Activated T-helper 1 cell treated with anti-CD3 and anti-CD28 coated beads, Interleukin-2, amount 50 U/mL, for 16 hours (primary cell): ENCODE results near the gene PPM1J.

ENCODE experiments used
- DNase-seq, 2 donors: peaks; one replicate each; pipeline ENCODE4 v3.0.0-alpha.2; 2020; ENCODE audit warnings: low read depth in 1 of 2, low spot score in 1 of 2

The PPM1J gene

DNA sequence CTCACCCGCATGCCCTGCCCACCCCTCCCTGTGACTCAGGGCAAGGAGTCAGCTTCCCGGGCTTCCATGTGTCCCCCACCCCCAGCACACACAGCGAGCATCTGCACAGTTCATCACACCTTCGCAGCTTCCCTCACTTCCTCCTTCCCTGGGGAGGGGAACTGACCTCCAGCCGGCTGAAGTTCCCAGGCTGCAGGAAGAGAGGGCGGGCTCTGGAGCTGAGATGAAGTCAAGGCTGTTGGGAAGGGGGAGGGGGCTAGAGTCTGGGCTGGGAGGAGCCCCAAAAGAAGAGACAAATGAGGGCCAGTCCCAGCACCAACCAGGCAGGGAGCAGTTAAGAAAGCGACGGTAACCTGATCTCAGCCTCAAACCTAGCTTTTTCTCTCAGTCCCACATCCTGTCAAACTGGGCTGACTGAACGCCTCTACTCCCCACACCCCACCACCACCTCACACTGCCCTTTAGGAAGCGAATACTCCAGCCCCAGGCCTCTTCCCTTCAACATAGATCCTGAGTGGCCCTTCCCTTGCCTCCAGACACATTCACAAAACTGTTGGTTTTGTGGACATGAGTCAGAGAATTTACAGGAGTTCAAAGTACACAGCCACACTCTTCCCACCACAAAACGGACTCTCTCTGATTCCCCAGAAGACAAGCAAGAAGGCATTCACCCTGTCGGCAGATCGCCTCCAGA lies 10.1 kb downstream of the PPM1J start:
- peak in 1 of 2 donors; percentile 5 for DNase-seq

DNA sequence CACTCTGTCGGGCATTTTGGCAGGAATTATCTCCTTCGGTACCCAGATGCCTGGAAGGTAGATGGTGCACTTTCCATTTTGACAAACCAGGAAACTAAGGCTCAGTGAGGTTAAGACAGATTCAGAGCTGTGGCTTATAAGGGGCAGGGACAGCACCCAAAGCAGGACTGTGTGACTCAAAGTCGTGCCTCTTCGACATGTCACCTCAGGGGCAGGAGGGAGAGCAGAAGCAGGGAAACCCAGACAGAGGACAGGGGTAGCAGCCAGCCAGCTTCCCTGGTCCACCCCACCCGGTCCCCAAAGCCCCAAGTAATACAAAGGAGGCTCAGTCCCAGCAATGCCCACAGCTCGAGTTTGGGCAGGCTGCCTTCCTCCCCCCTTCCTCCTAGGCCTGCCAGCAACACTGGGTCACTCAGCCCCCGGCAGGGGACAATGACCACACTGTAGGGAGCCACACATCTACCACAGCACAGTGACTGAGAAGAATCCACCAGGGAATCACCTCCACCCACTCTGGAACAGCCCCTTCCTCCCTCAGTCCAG lies 10.7 kb downstream of the PPM1J start:
- peak in 1 of 2 donors; percentile 2 for DNase-seq

DNA sequence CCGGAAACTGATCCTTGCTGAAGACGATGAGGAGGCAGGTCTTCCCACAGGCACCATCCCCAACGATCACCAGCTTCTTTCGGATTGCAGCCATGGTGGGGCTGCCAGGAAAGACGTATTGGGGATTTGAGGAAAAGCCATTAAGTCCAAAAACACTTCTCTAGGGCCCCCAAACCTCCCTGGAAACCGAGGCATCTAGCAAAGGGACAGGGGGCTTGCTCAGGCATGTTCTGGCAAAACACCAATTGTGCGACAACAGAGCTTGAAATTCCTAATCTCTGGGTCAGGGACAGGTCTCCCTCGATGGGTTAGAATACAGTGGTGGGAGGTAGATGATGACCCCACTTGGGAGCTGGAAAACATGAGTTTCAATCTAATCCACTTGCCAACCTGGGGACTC lies 11.4 kb downstream of the PPM1J start:
- DNase-seq: peak in 1 of 2 donors; percentile 1

DNA sequence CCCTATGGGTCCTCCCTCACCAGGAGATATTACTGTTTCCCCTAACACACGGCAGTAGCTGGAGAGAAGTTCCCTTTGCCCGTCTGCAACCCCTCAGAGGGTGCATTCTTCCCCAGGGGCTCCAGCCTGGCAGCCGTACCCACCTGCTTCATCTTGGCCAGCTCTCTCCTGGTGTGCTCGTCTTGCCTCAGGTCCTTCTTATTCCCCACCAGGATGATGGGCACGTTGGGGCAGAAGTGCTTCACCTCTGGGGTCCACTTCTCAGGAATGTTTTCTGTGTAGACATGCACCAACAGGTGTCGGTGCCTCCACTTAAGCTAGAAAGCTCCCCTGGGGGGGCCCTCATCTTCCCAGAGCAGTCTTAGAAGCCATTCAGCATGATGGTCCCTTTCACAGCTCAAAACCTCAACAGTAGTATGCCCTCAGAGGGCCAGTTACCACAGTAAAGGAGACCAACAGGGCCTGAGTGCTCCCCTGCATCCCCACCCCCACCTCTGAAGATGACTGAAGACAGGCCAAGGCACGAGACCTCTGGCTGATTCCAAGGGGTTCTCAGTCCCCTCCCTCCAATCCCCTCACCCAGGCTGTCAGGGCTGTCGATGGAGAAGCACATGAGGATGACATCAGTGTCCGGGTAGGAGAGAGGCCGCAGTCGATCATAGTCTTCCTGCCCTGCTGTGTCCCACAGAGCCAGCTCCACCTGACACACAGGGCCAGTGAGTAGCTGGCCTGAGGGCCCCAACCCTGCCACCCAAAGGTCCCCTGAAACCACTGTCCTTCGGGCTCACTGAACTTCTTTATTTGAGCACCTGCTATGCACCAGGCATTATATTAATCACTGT lies 12.5 kb downstream of the PPM1J start:
- no peak for DNase-seq

DNA sequence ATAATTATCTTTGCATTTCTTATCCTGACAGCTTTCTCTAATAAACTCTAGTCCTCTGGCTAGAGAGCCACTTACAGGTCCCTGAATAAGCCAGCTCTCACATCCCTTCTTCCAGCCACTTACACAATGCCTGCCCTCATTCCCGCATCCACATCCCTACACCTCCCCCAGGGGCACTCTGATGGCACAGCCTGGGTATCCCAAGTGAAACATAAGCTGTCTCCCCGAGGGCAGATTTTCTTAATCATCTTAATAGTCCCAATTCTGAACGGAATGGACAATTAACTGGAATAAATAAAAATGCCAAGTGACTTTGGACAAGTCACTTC lies 13.1 kb downstream of the PPM1J start:
- no peak for DNase-seq

DNA sequence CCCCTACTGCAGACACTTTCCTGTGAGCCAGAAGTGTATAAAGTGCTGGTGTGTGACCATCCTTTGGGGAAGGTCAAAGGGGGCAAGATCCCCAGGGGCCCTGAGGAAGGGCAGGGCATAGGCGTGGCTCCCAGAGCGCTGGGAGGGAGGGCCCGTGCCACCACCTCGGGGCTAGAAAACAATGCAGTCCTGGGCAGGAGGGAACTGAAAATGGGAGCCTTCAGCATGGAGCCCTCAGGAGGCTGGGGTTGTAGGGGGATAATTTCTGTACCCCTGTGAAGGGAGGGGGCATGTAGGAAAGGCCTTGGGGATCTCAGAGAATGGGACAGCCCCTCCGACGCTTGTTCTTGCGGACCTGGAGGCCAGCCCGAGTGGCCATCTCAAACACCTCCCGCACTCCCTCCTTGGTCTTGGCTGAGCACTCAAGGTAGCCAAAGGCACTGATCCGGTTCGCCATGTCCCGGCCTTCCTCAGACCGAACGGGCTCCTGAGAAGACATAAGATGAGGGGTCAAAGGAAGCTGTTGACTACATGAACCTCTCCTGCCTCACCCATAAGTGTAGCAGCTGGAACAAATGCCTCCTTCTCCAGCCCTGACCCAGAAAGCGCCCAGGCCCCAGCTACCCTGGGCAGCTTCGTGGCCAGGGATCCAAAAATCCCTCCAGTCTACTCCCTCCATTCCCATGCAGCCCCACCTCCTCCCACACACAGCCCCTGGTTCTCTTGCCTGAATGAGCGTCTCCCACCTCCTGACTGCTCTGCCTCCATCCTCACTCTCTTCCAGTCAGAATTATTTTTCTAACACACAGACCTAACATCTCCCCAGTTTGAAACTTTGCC lies 13.7 kb downstream of the PPM1J start:
- no peak for DNase-seq

DNA sequence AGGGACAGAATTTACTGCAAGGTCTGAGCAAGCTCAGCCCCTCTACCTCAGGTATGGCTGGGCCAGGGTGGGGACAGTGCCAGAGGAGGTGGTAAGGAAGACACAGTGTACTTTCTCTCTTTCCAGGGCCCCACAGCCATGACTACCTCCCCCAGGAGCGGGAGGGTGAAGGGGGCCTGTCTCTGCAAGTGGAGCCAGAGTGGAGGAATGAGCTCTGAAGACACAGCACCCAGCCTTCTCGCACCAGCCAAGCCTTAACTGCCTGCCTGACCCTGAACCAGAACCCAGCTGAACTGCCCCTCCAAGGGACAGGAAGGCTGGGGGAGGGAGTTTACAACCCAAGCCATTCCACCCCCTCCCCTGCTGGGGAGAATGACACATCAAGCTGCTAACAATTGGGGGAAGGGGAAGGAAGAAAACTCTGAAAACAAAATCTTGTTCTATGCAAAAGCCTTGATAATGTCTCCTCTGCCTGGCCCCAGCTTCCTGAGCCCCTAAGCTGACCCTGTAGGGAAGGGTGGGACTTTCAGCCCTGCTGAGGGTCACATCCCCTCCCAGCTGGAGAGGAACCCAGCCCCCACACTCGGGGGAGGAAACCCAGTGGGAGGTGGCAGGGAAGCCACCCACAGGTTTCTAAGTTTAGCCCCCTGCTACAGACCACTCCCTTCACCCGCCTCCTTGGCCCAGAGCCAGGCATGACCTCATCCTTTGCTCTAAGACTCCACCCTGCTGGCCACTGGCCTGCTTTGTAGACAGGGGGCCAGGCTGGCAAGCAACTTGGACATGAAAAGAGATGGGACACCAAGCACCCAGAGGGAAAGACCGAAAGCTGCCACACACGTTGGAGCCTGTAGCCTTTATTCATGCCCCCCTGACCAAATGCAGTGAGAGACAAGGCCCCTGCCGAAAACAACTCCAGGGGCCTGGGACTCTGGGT lies 14.6 kb downstream of the PPM1J start:
- DNase-seq: no peak

DNA sequence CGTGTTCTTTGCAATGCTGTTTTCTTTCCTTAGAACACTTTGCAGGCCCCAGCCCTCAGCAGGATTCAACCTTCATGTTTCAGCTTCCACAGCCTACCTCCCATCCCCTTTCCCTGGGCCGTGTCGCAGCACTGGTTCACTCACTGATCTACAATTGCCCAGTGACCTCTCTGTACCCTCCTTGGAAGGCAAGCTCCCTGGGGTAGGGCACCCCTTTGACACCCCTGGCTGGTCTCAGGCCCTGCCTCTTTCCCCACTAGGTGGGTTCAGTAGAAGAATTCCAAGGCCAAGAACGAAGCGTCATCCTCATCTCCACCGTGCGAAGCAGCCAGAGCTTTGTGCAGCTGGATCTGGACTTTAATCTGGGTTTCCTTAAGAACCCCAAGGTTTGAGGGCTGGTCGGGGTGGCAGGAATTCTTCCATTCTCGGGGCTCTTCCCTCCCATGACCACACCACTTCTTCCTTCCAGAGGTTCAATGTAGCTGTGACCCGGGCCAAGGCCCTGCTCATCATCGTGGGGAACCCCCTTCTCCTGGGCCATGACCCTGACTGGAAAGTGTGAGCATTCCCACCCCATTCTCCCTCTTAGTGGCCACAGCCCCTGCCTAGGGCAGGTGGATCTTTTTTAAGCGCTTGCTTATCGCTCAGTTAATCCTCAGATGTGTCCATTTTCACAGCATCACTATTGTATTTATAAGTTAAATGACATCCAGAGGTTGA lies 15.5 kb downstream of the PPM1J start:
- no peak for DNase-seq

DNA sequence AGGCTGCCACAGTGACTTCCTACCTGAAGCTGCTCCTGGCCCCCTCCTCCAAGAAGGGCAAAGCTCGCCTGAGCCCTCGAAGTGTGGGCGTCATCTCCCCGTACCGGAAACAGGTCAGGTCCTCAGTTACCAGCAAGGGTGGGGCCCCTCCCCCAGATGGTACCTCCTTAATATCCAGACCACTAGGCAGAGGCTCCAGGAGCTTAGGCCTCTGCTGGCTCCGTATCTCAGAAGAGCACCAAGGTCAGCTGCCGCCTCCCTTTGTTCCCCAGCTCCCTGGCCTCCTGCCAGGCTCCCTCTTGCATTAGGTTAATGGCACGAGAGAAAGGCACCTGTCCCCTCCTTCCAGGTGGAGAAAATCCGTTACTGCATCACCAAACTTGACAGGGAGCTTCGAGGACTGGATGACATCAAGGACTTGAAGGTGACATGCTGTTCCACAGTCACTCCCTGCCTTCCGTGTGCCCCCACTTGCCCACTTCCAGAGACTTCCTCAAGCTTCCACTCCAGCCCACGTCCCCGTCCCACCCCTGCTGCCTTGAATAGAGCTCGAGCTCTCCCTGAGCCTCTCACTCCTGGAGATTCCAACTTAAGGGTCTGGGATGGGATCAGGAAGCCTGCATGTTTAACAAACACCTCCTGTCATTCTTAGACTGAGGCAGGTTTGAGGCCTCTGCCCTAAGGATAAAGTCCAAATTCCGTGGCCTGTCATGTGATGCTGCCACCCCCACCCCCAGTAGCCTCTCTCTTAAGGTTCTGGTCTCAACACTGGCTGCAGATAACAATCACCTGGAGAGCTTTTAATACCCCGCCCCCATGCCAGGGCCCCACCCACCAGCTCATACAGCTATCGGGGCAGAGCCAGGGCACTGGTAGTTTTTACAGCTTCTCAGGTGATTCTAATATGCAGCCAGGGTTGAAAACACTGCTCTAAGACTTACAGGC lies 16.5 kb downstream of the PPM1J start:
- no peak for DNase-seq

DNA sequence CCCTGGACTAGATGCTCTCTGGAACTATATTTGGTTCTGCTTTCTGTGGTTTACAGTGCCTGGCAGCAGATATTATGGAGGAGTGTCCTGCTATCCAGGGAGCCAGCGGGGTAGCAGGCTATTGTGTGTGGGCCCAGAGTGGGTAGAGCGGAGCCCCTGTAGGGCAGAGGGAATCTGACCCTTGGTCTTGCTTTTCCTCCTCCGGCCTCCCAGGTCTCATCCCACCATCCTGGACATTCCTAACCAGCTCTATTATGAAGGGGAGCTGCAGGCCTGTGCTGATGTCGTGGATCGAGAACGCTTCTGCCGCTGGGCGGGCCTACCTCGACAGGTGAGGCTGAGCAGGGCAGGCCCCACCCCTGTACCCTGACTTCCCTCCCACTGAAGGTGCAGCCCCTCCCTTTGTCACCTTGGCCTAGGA lies 17.3 kb downstream of the PPM1J start:
- DNase-seq: no peak

DNA sequence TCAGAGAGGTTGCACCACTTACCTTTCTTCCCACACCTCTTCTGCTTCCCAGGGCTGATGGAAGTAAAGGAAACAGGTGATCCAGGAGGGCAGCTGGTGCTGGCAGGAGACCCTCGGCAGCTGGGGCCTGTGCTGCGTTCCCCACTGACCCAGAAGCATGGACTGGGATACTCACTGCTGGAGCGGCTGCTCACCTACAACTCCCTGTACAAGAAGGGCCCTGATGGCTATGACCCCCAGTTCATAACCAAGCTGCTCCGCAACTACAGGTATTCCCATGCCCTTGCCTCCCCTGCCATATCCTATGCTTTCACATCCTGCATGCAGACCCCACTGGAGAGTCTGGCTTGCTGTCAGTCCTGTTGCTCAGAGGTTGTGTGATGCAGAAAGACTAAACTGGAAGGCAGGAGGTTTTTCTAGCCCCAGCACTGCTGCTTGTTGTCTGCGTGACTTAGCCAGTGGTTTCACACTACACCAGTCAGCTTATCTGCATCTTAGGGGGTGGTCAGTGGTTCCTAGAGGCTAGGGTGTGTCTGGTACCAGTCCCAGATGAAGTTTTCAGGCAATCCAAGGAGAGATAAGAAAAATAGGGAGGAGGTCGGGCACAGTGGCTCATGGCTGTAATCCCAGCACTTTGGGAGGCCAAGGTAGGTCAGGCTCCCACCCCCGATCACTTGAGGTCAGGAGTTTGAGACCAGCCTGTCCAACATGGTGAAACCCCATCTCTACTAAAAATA lies 18.4 kb downstream of the PPM1J start:
- DNase-seq: no peak

DNA sequence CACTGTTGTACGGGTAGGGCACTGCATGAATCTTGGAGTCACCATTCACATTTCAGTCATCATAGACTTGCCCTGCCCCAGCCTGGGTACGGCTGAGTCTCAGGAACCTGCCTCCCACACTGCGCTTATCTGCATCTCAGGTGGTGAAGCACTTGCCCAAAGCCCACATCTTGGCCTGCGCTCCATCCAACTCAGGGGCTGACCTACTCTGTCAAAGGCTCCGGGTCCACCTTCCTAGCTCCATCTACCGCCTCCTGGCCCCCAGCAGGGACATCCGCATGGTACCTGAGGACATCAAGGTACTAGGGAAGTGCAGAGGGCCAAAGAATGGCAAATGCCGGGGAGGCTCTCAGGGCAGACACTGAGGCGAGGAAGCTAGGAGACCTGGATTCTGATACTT lies 19.9 kb downstream of the PPM1J start:
- DNase-seq: no peak

DNA sequence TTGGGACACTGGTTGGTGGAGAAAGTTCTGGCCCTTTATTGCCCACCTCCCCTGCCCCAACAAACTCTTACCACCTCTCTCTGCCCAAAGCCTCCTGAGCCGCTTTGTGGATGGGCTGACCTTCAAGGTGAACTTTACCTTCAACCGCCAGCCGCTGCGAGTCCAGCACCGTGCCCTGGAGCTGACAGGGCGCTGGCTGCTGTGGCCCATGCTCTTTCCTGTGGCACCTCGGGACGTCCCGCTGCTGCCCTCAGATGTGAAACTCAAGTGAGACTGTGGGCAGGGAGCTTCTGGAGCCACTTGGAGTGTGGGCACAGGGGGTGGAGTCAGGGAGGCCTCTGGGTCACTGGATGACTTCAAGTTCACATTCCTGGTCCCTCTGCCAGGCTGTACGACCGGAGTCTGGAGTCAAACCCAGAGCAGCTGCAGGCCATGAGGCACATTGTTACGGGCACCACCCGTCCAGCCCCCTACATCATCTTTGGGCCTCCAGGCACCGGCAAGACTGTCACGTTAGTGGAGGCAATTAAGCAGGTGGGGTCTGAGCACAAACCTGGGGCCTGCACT lies 20.7 kb downstream of the PPM1J start:
- no peak for DNase-seq

DNA sequence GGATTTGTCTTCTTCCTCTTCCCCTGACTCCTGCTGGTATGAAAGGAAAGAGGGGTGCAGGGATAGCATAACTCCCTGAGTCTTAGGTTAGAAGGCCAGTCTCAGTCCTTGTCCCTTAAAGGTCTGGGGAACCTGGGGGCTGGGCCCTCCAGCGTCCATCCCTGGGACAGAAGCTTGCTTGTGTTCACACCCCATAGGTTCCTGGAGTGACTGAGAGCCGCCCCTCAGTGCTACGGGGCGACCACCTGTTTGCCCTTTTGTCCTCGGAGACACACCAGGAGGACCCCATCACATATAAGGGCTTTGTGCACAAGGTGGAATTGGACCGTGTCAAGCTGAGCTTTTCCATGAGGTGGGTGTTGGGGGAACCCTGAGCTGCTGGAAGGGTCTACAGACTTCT lies 21.3 kb downstream of the PPM1J start:
- no peak for DNase-seq

DNA sequence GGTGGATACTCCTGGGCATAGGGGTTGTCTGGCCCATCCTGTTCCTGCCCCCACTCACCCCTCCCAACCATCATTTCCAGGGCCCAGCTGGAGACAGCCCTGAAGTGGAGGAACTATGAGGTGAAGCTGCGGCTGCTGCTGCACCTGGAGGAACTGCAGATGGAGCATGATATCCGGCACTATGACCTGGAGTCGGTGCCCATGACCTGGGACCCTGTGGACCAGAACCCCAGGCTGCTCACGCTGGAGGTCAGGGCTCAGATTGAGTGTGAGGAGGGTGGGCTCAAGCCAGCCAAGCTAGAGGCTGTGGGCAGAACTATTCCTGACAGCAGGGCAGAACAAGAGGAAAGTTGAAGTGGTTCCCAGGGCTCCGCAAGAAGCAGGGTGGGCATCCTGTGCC lies 22.5 kb downstream of the PPM1J start:
- DNase-seq: no peak

DNA sequence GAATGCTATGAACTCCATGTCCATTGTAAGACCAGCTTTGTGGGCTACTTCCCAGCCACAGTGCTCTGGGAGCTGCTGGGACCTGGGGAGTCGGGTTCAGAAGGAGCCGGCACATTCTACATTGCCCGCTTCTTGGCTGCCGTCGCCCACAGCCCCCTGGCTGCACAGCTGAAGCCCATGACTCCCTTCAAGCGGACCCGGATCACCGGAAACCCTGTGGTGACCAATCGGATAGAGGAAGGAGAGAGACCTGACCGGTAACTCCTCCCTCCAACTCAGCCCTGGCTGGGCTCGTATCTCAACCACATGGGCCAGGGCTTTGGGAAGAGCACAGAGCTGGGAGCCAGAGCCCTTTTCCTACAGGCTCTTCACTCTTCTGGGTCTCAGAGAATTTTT lies 25.3 kb downstream of the PPM1J start:
- no peak for DNase-seq

DNA sequence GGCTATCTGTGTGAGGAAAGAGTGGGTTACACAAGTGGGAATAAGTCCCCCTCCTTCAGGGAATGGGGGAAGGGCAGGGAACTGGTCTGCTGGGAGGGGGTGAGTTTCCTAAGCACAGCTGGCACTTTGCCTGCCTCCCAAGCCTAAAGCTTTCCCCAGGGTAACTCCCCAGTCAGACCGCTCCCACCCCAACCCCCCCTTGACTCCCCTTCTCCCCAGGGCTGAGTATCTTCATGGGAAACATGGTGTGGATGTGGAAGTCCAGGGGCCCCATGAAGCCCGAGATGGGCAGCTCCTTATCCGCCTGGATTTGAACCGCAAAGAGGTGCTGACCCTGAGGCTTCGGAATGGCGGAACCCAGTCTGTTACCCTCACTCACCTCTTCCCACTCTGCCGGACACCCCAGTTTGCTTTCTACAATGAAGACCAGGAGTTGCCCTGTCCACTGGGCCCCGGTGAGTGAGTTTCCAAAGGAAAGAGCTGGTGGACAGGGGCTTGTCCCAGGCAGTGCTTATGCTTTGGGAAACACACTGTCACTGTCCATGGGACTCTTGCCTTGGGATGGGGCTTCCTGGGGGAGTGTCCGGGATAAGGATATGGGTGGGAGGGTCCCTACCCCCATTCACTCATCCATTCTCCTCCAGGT lies 25.8 kb downstream of the PPM1J start:
- DNase-seq: no peak
